CD4-positive, alpha-beta T cell treated with Interleukin-1 beta for 1 hour (primary cell): Measurements from ENCODE around the gene COX14.
A peak's percentile ranks its signal among the peaks of the same experiment; 100 is the strongest.

Experiments used
- DNase-seq, 2 donors: peaks; one replicate each; pipeline ENCODE4 v3.0.0-alpha.2; 2020 to 2022

Gene COX14

GRCh38 chr12:50166799-50167048, 54.7 kb downstream of the COX14 start:
- DNase-seq, result peak in 1 of 2 donors; percentile 47

- peak; percentile 98 for DNase-seq
Measured at GRCh38 chr12:50167049-50167828, 55.2 kb downstream of the COX14 start, which contains the start of gene CERS5. Gene CERS5, minus strand, starts transcription at chr12:50167369. Its CDS starts 72 bp downstream, at chr12:50167297.
